Adrenal gland (tissue), 12 donors: ENCODE data around the gene SNTB2. TPM values are rescaled to one million over a fixed set of nuclear protein-coding genes. Genes with fewer than 3 reads are reported as not detected.

ENCODE experiments used
- DNase-seq, 7 donors: peaks; one replicate each; pipeline ENCODE4 v3.0.0-alpha.2; 2019 to 2020
- H3K27ac ChIP-seq, 5 donors: fragments of 200-600 bp; sonication (generic) in 4 of 5; 1 replicate in 3 of 5; 2 replicates in 2 of 5; pipeline versions ENCODE4 v1.5.1 to v1.8.0; 2016 to 2020; ENCODE audit warnings: mild to moderate bottlenecking in 1 of 5
- H3K27me3 ChIP-seq: fragments of 200-600 bp; 2 replicates; pipeline ENCODE4 v1.8.0; 2021
- H3K36me3 ChIP-seq, 2 donors: fragments of 200-600 bp; replicated peaks in 1 of 2; 1 replicate in 1 of 2; 2 replicates in 1 of 2; pipeline versions ENCODE4 v1.5.1 to v1.8.0; 2018 to 2022
- H3K4me1 ChIP-seq, 2 donors: fragments of 200-600 bp; replicated peaks in 1 of 2; 1 replicate in 1 of 2; 2 replicates in 1 of 2; pipeline versions ENCODE4 v1.5.1 to v1.8.0; 2018 to 2021
- H3K4me3 ChIP-seq, 4 donors: fragments of 200-600 bp; sonication (generic) in 3 of 4; one replicate each; pipeline ENCODE4 v1.5.1; 2016 to 2018
- H3K9me3 ChIP-seq, 3 donors: fragments of 200-600 bp; sonication (generic) in 1 of 3; replicated peaks in 1 of 3; 1 replicate in 2 of 3; 2 replicates in 1 of 3; pipeline versions ENCODE4 v1.5.1 to v1.8.0; 2016 to 2021
- POLR2A ChIP-seq, 2 donors: fragments of 450-650 bp; IDR thresholded peaks; one replicate each; pipeline ENCODE4 v1.6.1; 2017; ENCODE audit warnings: antibody characterized with exemption in 2 of 2, mild to moderate bottlenecking in 2 of 2, moderate library complexity in 1 of 2
- WGBS, 4 donors: extraction: QIAGEN DNeasy Blood & Tissue Kit in 2 of 4; methylation state at CpG; one replicate each; pipeline versions ENCODE4 v1.1.5 to v1.1.7; 2013 to 2017; 5-methylcytosine and 5-hydroxymethylcytosine counted together
- intact Hi-C, 2 donors: fragments of 100-400 bp; cut with DNase I; formaldehyde crosslinking; loops; one replicate each; pipeline versions ENCODE4 v1.14.1 to v1.15.0; 2022 to 2023
- polyA plus RNA-seq, 3 donors: library from polyadenylated mRNA; stranded (reverse); fragments of 200-250 nt in 2 of 3; fragments of 350-450 nt in 1 of 3; fragmentation: Illumina TruSeq in 1 of 3; extraction: RNeasy Lipid Tissue Mini Kit (QIAGEN cat#74804) in 1 of 3; gene quantifications; one replicate each; pipeline ENCODE4 v1.2.3, GENCODE V29; 2013 to 2014
- total RNA-seq, 9 donors: library from RNA; depleted of rRNA in 4 of 9; stranded (reverse); fragments of >200 nt in 4 of 9; fragments of 120-200 nt in 1 of 9; fragmentation: NEBNext Ultra II Directional in 1 of 9; extraction: Animal tissue kit (Norgen Biotek cat#: 25700) in 1 of 9; gene quantifications; one replicate each; pipeline versions ENCODE4 v1.1.0 to v1.2.4, GENCODE V29; 2013 to 2023
- TF ChIP-seq, protein P1 (sequence below), 6 experiments: fragments of 450-650 bp in 4 of 6; fragments of 200-600 bp in 2 of 6; sonication (generic) in 1 of 6; IDR thresholded peaks; 1 replicate in 5 of 6; 2 replicates in 1 of 6; pipeline versions ENCODE4 v1.5.1 to v1.8.0; 2016 to 2021; ENCODE audit warnings: antibody characterized with exemption in 6 of 6, mild to moderate bottlenecking in 2 of 6, moderate library complexity in 1 of 6
- donor health status: healthy with polysubstance abuse.
- donor health status: Bipolar disorder and iron deficiency.
- donor health status: DM: yes; HTN: yes; CAD: no.
- donor health status: DM: no; HTN: no; CAD: no.
- donor health status: DM: no; HTN: no; CAD: no.
- donor health status: DM: yes; HTN: yes; CAD: no.

SNTB2 gene
- total and polyA plus RNA-seq, 12 donors, result 3.6 to 52.7 (median 32.9) TPM

DNA sequence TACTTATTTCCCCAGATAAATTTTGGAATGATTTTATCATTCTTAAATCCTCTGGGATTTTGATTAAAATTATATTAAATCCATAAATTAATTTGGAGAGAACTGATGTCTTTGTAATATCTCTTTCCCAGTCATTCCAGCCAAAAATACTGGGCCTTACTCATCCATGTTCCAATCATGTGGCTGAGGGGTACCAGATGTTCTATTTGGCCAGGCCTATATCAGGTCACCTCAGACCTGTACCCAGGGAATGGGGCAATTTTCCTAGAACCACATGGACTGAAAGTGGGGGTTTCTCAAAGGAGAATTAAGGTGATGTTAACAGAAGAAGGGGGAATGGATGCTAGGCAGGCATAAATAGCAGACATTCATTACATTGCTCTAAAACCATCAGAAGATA lies 7.5 kb downstream of the SNTB2 start:
- Histone ChIP-seq H3K27me3 (no peaks in the 10 kb centered on the region), H3K9me3 (no peaks in the 10 kb centered on the region), H3K27ac (no peak overlapping the region), H3K36me3 (no peaks in the 10 kb centered on the region), H3K4me1 (peaks cover 14 to 37% of the 10 kb centered on the region in 2 donors), H3K4me3 (no peak overlapping the region)
- DNase-seq, result no peak
- intact Hi-C loops, result no loop called here
- TF ChIP-seq, protein P1, sequence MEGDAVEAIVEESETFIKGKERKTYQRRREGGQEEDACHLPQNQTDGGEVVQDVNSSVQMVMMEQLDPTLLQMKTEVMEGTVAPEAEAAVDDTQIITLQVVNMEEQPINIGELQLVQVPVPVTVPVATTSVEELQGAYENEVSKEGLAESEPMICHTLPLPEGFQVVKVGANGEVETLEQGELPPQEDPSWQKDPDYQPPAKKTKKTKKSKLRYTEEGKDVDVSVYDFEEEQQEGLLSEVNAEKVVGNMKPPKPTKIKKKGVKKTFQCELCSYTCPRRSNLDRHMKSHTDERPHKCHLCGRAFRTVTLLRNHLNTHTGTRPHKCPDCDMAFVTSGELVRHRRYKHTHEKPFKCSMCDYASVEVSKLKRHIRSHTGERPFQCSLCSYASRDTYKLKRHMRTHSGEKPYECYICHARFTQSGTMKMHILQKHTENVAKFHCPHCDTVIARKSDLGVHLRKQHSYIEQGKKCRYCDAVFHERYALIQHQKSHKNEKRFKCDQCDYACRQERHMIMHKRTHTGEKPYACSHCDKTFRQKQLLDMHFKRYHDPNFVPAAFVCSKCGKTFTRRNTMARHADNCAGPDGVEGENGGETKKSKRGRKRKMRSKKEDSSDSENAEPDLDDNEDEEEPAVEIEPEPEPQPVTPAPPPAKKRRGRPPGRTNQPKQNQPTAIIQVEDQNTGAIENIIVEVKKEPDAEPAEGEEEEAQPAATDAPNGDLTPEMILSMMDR (IDR thresholded peaks at IDR 0.05), result no peak
- TF ChIP-seq POLR2A (IDR thresholded peaks at IDR 0.05), result no peak

DNA sequence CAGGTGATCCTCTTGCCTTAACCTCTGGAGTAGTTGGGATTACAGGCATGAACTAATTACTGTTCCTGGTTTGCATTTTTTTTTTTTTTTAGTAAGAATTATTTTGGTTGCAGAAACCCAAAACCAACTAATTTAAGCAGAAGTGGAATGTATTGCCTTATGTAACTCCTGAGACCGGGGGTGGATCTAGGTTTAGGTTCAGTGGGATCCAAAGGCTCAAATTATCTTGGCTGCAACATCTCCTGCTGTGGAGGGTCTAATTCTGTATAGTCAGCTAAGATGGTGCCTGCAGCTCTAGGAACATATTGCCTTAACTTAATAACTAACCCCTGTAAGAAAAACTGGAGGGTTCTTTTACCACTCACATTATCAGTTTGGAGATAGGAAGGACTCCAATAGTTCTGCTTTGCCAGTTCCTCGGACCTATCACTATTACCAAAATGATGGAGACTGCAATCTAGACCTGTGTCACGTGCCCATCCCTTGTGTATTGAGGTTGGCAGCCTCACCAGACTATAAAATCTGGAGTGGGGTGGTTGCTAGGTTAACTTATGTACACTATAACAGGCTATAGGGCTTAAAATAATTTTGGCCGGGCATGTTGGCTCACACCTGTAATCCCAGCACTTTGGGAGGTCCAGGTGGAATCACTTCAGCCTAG lies 8.5 kb downstream of the SNTB2 start:
- WGBS, 4 donors, result 68 to 85% (median 78%) methylated on average over 4 of the region's 4 CpGs

DNA sequence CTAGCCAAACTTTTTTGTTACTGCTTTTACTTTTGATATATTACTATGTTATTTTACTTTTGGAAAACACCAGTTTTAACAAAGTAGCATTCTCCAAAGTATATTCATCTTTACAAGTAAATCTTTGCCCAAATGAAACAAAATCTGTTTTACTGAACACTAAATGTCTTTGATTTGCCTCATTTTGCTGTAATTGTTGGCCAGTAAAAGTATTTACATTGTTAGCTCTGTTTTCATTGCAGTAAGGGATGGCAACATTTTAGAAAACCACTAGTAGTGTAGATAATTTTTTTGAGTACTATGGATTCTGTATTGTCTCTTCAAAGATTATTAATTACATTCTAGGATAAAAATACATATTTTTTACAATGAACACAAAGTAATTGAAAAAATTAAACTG lies 10.6 kb downstream of the SNTB2 start:
- intact Hi-C loops, result no loop called here
- Histone ChIP-seq H3K4me3 (no peak overlapping the region), H3K36me3 (no peaks in the 10 kb centered on the region), H3K9me3 (no peaks in the 10 kb centered on the region), H3K4me1 (peaks cover 13 to 40% of the 10 kb centered on the region in 2 donors), H3K27me3 (no peaks in the 10 kb centered on the region), H3K27ac (no peak overlapping the region)
- TF ChIP-seq POLR2A (IDR thresholded peaks at IDR 0.05), result no peak
- TF ChIP-seq, protein P1 (IDR thresholded peaks at IDR 0.05), result no peak
- no peak for DNase-seq

More for the DNA sequence above, 8.5 kb downstream of the SNTB2 start:
- Histone ChIP-seq H3K27ac (no peak overlapping the region), H3K4me1 (peaks cover 13 to 32% of the 10 kb centered on the region in 2 donors), H3K4me3 (no peak overlapping the region), H3K27me3 (no peaks in the 10 kb centered on the region), H3K9me3 (no peaks in the 10 kb centered on the region), H3K36me3 (no peaks in the 10 kb centered on the region)
- TF ChIP-seq, protein P1 (IDR thresholded peaks at IDR 0.05), result no peak
- no peak for TF ChIP-seq POLR2A (IDR thresholded peaks at IDR 0.05)
- intact Hi-C loops, result no loop called here
- DNase-seq, result no peak

DNA sequence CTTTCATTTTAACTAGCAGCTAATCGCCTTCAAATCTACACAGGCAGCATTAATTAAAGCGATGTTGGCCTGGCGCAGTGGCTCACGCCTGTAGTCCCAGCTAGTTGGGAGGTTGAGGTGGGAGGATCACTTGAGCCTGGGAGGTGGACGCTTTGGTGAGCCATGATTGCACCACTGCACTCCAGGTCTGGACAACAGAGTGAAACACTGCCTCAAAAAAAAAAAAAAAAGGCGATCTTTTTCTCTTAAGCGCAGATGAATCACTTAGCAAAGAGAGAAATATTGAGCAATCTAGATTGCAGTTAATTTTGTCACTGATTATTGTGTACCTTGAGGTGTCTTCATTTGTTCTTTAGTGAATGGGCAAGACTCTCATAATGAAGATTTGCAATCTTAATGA lies 12.4 kb downstream of the SNTB2 start:
- peak in 5 of 7 donors; percentile 57 to 70 (median 68) for DNase-seq
- Histone ChIP-seq H3K36me3 (no peaks in the 10 kb centered on the region), H3K9me3 (no peaks in the 10 kb centered on the region), H3K27me3 (no peaks in the 10 kb centered on the region), H3K4me3 (no peak overlapping the region), H3K27ac (peak overlapping the region in 3 of 5 donors; percentile 21 to 57 (median 38)), H3K4me1 (peaks cover 16 to 52% of the 10 kb centered on the region in 2 donors)
- intact Hi-C loops, result no loop called here
- no peak for TF ChIP-seq POLR2A (IDR thresholded peaks at IDR 0.05)
- WGBS, 4 donors, result 67 to 74% (median 71%) methylated on average over 7 of the region's 7 CpGs

DNA sequence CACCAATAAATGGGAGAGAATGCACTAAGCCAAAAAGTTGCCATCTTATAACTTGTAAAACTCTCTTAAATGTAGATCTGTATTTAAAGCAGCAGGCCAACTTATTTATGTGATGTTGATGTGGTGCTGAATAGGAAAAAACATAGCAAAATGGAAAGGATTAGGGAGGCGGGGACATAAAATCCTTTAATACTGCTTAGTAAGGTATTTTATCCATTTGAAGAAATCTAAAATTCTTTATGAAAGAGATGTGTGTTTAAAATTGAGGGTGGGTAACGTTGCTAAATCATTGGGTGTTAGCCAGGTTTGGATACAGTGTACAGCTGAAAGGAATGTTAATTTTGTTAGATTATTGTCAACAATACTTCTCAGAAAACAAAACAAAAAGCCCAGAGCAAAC lies 14.3 kb downstream of the SNTB2 start:
- H3K36me3 ChIP-seq, result no peaks in the 10 kb centered on the region
- 68 to 78% (median 73%) methylated on average over 2 of the region's 2 CpGs for WGBS, 4 donors
- no peaks in the 10 kb centered on the region for H3K27me3 ChIP-seq
- H3K4me3 ChIP-seq, result no peak overlapping the region
- H3K9me3 ChIP-seq, result no peaks in the 10 kb centered on the region
- peaks cover 27 to 57% of the 10 kb centered on the region in 2 donors for H3K4me1 ChIP-seq
- TF ChIP-seq, protein P1 (IDR thresholded peaks at IDR 0.05), result no peak
- DNase-seq, result no peak
- H3K27ac ChIP-seq, result no peak overlapping the region
- intact Hi-C loops, result no loop called here
